ENCODE measurements around the gene DCST1. TPM values are rescaled to one million over a fixed set of nuclear protein-coding genes. Genes with fewer than 3 reads are reported as not detected.
A peak's percentile ranks its signal among the peaks of the same experiment; 100 is the strongest.

The DCST1 gene
- polyA plus RNA-seq, 3 donors: 0.21 to 0.29 (median 0.28) TPM

- no peak for DNase-seq (ENCODE audit: low read depth in 3 of 3, low spot score in 2 of 3)
Measured at GRCh38 chr1:155083865-155084721, 50.5 kb downstream of the DCST1 start.

GRCh38 chr1:155084722-155085503 lies 51.3 kb downstream of the DCST1 start:
- peak; percentile 93 to 99 (median 94) for DNase-seq (ENCODE audit: low read depth in 3 of 3, low spot score in 2 of 3)

GRCh38 chr1:155085504-155086127 lies 52.0 kb downstream of the DCST1 start:
- no peak for DNase-seq (ENCODE audit: low read depth in 3 of 3, low spot score in 2 of 3)

- no peak for DNase-seq (ENCODE audit: low read depth in 3 of 3, low spot score in 2 of 3)
Measured at GRCh38 chr1:155086128-155086741, 52.6 kb downstream of the DCST1 start.

- no peak for DNase-seq (ENCODE audit: low read depth in 3 of 3, low spot score in 2 of 3)
Measured at GRCh38 chr1:155086856-155087535, 53.4 kb downstream of the DCST1 start.

- DNase-seq (ENCODE audit: low read depth in 3 of 3, low spot score in 2 of 3): no peak
Measured at GRCh38 chr1:155091071-155092051, 57.7 kb downstream of the DCST1 start.

GRCh38 chr1:155092131-155092530 lies 58.5 kb downstream of the DCST1 start:
- DNase-seq (ENCODE audit: low read depth in 3 of 3, low spot score in 2 of 3): no peak

- DNase-seq (ENCODE audit: low read depth in 3 of 3, low spot score in 2 of 3): no peak
Measured at GRCh38 chr1:155092641-155093040, 59.0 kb downstream of the DCST1 start.

- DNase-seq (ENCODE audit: low read depth in 3 of 3, low spot score in 2 of 3): no peak
Measured at GRCh38 chr1:155093911-155094621, 60.4 kb downstream of the DCST1 start.

- DNase-seq (ENCODE audit: low read depth in 3 of 3, low spot score in 2 of 3): no peak
Measured at GRCh38 chr1:155094622-155094948, 61.0 kb downstream of the DCST1 start.

- no peak for DNase-seq (ENCODE audit: low read depth in 3 of 3, low spot score in 2 of 3)
Measured at GRCh38 chr1:155099331-155099730, 65.7 kb downstream of the DCST1 start.

Other genes starting within 250 kb of the DCST1 start
- gene KCNN3, start 163.5 kb upstream of the DCST1 start, polyA plus RNA-seq (ENCODE audit: insufficient read length in 3 of 3): 1 to 10 TPM; 2.0 to 2.8 (median 2.4) TPM
- gene PMVK, start 97.1 kb upstream of the DCST1 start, polyA plus RNA-seq (ENCODE audit: insufficient read length in 3 of 3): 10 to 100 TPM; 42.2 to 43.6 (median 43.3) TPM
- 10 to 100 TPM; 67.1 to 71.0 (median 67.8) TPM for gene PBXIP1, start 77.7 kb upstream of the DCST1 start, polyA plus RNA-seq (ENCODE audit: insufficient read length in 3 of 3)
- gene PYGO2, start 72.0 kb upstream of the DCST1 start, polyA plus RNA-seq (ENCODE audit: insufficient read length in 3 of 3): 10 to 100 TPM; 41.8 to 46.5 (median 42.6) TPM
- gene SHC1, start 63.1 kb upstream of the DCST1 start, polyA plus RNA-seq (ENCODE audit: insufficient read length in 3 of 3): 10 to 100 TPM; 74.7 to 82.3 (median 76.1) TPM
- gene CKS1B, start 59.1 kb upstream of the DCST1 start, polyA plus RNA-seq (ENCODE audit: insufficient read length in 3 of 3): 100 to 1,000 TPM; 102 to 114 (median 104) TPM
- gene FLAD1, start 50.5 kb upstream of the DCST1 start, polyA plus RNA-seq (ENCODE audit: insufficient read length in 3 of 3): 10 to 100 TPM; 28.1 to 30.7 (median 29.0) TPM
- gene LENEP, start 40.2 kb upstream of the DCST1 start, polyA plus RNA-seq (ENCODE audit: insufficient read length in 3 of 3): not detected
- gene ZBTB7B, start 31.0 kb upstream of the DCST1 start, polyA plus RNA-seq (ENCODE audit: insufficient read length in 3 of 3): 10 to 100 TPM in 2 of 3 donors, 1 to 10 TPM in 1; 10.0 to 13.8 (median 11.5) TPM
- 1 to 10 TPM in 2 of 3 donors, under 1 TPM in 1; 0.85 to 1.3 (median 1.3) TPM for gene DCST2, start within 50 bp of the DCST1 start, polyA plus RNA-seq (ENCODE audit: insufficient read length in 3 of 3)
- gene ADAM15, start 17.5 kb downstream of the DCST1 start, polyA plus RNA-seq (ENCODE audit: insufficient read length in 3 of 3): 10 to 100 TPM; 36.5 to 37.6 (median 36.8) TPM
- gene EFNA4, start 29.9 kb downstream of the DCST1 start, polyA plus RNA-seq (ENCODE audit: insufficient read length in 3 of 3): 10 to 100 TPM; 18.0 to 20.3 (median 18.5) TPM
- gene EFNA3, start 45.0 kb downstream of the DCST1 start, polyA plus RNA-seq (ENCODE audit: insufficient read length in 3 of 3): 1 to 10 TPM; 4.8 to 6.5 (median 6.1) TPM
- gene EFNA1, start 94.1 kb downstream of the DCST1 start, polyA plus RNA-seq (ENCODE audit: insufficient read length in 3 of 3): 10 to 100 TPM; 68.2 to 78.3 (median 74.4) TPM
- gene SLC50A1, start 102.0 kb downstream of the DCST1 start, polyA plus RNA-seq (ENCODE audit: insufficient read length in 3 of 3): 10 to 100 TPM; 52.9 to 57.0 (median 55.8) TPM
- gene DPM3, start 106.7 kb downstream of the DCST1 start, polyA plus RNA-seq (ENCODE audit: insufficient read length in 3 of 3): 10 to 100 TPM; 26.4 to 36.9 (median 33.0) TPM
- 100 to 1,000 TPM; 140 to 153 (median 152) TPM for gene KRTCAP2, start 139.5 kb downstream of the DCST1 start, polyA plus RNA-seq (ENCODE audit: insufficient read length in 3 of 3)
- 1 to 10 TPM; 2.4 to 2.9 (median 2.9) TPM for gene TRIM46, start 140.0 kb downstream of the DCST1 start, polyA plus RNA-seq (ENCODE audit: insufficient read length in 3 of 3)
- 10 to 100 TPM; 29.3 to 34.9 (median 31.9) TPM for gene THBS3, start 174.1 kb downstream of the DCST1 start, polyA plus RNA-seq (ENCODE audit: insufficient read length in 3 of 3)
- gene MTX1, start 174.9 kb downstream of the DCST1 start, polyA plus RNA-seq (ENCODE audit: insufficient read length in 3 of 3): 10 to 100 TPM; 40.0 to 44.2 (median 42.2) TPM
- 10 to 100 TPM; 18.0 to 21.5 (median 19.3) TPM for gene ENTREP3, start 221.7 kb downstream of the DCST1 start, polyA plus RNA-seq (ENCODE audit: insufficient read length in 3 of 3)
- gene SCAMP3, start 228.5 kb downstream of the DCST1 start, polyA plus RNA-seq (ENCODE audit: insufficient read length in 3 of 3): 10 to 100 TPM; 52.3 to 59.5 (median 54.7) TPM
- gene CLK2, start 239.7 kb downstream of the DCST1 start, polyA plus RNA-seq (ENCODE audit: insufficient read length in 3 of 3): 10 to 100 TPM; 61.3 to 68.7 (median 64.7) TPM
- gene HCN3, start 243.6 kb downstream of the DCST1 start, polyA plus RNA-seq (ENCODE audit: insufficient read length in 3 of 3): 1 to 10 TPM; 6.8 to 9.3 (median 9.0) TPM

All from right renal cortex interstitium (tissue), 3 donors.